ENCODE measurements around the gene SESN1.

Gene SESN1

GRCh38 chr6:108959972-108960582 lies 134.6 kb downstream of the SESN1 start:
- DNase-seq (ENCODE audit: low read depth) = no peak

- no peak for DNase-seq (ENCODE audit: low read depth)
Measured at GRCh38 chr6:108958900-108959770, 135.5 kb downstream of the SESN1 start.

DNA sequence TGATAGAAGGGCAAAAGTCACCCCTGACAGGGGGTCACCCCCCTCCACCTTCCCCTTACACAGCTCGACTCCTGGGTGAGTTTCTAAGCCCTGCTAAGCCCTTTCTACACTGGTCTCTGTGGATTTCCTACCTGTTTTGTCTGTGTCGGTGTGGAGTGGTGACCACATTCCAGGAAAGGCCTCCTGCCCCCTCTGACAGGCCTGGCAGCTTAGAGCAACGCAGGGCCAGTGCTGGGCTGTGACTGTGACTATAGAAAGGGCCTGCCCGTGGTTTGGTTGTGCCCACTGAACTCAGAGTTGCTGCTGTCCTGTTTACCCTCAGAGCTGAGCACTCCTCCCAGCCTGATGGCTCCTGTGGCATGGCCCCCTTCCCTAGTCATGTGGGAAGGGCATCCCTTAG lies 137.4 kb downstream of the SESN1 start:
- DNase-seq (ENCODE audit: low read depth) = no peak

- DNase-seq (ENCODE audit: low read depth) = no peak
Measured at GRCh38 chr6:108955329-108955949, 139.2 kb downstream of the SESN1 start.

DNA sequence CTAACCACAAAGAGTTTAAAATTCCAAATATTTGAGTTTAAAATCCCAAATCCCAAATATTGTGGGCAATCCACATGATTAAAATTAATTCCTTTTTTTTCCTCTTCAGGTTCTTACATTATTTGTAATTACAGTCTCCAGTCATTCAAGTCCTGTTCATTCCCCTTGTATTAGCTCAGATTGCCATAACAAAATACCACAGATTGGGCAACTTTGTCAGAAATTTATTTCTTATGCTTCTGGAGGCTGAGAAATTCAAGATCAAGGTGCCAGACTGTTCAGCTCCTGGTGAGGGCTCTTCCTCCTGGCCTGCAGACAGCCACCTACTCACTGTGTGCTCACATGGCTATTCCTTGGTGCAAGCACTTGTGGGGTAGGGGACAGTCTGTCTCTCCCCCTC lies 141.0 kb downstream of the SESN1 start:
- no peak for DNase-seq (ENCODE audit: low read depth)

GRCh38 chr6:108952776-108953486 lies 141.7 kb downstream of the SESN1 start:
- no peak for DNase-seq (ENCODE audit: low read depth)

GRCh38 chr6:108951351-108951953 lies 143.2 kb downstream of the SESN1 start:
- no peak for DNase-seq (ENCODE audit: low read depth)

- no peak for DNase-seq (ENCODE audit: low read depth)
Measured at GRCh38 chr6:108948181-108948661, 146.4 kb downstream of the SESN1 start.

DNA sequence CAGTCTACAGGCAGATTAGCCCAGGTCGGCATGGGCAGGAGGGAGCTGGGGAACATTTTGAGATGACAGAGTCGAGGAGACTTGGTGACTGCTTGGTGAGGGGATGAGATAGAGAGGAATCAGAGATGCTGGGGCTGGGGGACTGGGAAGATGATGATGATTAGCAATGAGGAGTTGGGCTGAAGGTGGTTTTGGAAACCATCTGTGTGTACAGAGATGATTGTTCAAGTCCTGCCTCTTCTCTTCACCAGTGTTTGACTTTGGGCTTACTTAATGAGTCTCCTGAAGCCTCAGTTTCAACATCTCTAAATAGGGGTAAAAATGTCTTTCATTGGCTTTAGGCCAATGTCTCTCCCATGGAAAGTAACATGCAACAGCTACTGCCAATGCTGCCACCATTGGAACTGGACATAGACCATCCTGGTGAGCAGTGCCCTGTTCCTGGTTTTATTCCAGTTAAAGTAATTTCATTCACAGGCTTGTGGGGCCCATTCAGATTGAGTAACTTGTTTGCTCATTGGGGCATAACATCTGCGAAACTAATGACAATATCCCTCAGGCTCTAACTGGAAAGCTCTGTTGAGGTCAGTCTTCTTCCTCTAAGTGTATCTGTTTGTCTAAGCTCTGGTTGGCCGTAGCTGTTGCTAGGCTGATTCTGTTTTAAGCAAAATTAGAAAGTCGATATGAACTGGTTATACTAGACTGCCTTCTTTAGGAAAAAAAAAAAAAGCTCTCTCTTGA lies 147.4 kb downstream of the SESN1 start:
- no peak for DNase-seq (ENCODE audit: low read depth)

DNA sequence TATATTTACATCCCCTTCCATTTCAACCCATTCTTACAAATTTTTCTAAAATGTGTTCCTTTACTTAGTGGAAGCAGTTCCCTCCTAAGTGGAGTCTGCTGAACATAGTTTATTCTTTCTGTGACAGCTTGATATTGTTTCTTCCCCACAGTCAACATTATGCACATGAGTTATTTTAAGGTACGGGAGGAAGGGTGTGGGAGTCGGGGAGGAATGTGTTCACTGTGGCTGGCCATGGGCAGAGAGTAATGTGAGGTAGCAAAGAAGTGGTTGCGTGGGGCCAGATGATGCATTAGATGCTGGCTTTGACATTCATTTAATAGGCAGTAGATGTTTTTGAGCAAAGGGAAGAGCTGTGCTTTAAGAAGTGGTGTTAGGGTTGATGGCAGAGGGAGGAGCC lies 148.0 kb downstream of the SESN1 start:
- no peak for DNase-seq (ENCODE audit: low read depth)

GRCh38 chr6:108945681-108946159 lies 148.9 kb downstream of the SESN1 start:
- no peak for DNase-seq (ENCODE audit: low read depth)

- no peak for DNase-seq (ENCODE audit: low read depth)
Measured at GRCh38 chr6:108944707-108945680, 149.7 kb downstream of the SESN1 start.

DNA sequence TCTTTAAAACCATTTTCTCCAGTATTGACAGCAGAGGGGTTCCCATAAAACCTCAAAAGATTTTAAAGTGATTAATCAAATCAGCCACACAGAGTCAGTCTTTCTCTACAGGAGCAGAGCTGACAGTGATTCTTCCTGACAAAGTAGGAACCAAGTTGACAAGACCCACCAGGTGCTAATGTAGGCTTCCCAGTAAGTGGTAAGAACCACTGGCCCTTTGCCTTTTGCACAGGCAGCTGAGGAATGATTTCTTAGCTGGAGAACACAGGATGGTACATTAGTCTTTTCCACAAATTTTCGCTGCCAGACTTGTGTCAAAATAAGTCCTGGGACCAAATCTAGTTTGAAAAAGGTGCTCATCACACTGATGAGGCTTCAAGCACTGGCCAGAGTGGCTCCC lies 150.6 kb downstream of the SESN1 start:
- DNase-seq (ENCODE audit: low read depth) = no peak

GRCh38 chr6:108942556-108943492 lies 151.8 kb downstream of the SESN1 start:
- no peak for DNase-seq (ENCODE audit: low read depth)

DNA sequence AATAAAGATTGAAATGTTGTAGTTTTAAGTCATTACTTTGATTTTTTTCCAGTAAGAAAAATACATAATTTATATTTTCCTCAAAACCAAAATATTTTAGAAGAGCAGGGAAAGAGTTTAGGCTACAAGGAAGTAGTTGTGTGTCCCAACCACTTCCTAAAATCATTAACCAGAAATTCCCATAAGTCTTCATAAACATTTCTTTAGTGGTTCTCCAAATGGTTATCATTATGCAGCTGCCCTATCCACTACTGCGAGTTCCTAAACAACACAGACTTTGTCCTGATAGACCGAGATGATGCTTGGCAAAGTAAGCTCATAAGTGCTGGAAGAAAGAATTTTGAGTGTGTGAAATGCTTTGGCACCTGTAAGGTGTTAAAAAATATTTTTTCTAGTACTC lies 152.8 kb downstream of the SESN1 start:
- no peak for DNase-seq (ENCODE audit: low read depth)

- DNase-seq (ENCODE audit: low read depth) = no peak
Measured at GRCh38 chr6:108941281-108941680, 153.4 kb downstream of the SESN1 start.

DNA sequence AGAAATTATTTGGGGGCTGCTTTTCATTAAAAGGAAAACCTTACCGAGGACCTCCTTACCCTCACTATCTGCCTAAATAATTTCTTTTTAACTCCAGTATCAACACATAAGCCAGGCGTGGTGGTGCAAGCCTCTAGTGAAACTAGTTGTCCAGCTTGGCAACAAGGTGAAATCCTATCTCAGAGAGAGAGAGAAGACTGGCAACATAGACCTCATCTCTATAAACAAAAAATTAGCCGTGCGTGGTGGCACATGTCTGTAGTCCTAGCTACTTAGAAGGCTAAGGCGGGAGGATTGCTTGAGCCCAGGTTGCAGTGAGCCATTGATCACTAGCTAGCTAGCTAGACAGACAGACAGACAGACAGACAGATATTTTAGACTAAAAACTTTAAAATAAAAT lies 153.9 kb downstream of the SESN1 start:
- no peak for DNase-seq (ENCODE audit: low read depth)

- no peak for DNase-seq (ENCODE audit: low read depth)
Measured at GRCh38 chr6:108937170-108937569, 157.5 kb downstream of the SESN1 start.
